Astrocyte (in vitro differentiated cells and primary cell): ENCODE measurements around the gene UQCR11. TPM values are rescaled to one million over a fixed set of nuclear protein-coding genes. Genes with fewer than 3 reads are reported as not detected.

Source experiments
- DNase-seq: peaks from one replicate; pipeline ENCODE4 v3.0.0-alpha.2; 2010; ENCODE audit warnings: low read depth
- FAIRE-seq: peaks from 2 replicates; lab custom pipeline; 2011; peaks lifted over from hg19 to GRCh38; lab: Jason Lieb, UNC
- H2AFZ ChIP-seq: 2 replicates; pipeline ENCODE4 v1.6.0; 2012; ENCODE audit warnings: low read depth, low read length, inconsistent platforms
- H3K27ac ChIP-seq: 2 replicates; pipeline ENCODE4 v1.5.1; 2011; ENCODE audit warnings: low read depth, low read length, inconsistent platforms
- H3K27me3 ChIP-seq: 2 replicates; pipeline ENCODE4 v1.6.0; 2011; ENCODE audit warnings: low read length, inconsistent platforms; ENCODE audit not compliant: insufficient read depth
- H3K36me3 ChIP-seq: 2 replicates; pipeline ENCODE4 v1.5.1; 2011; ENCODE audit warnings: low read length, inconsistent platforms; ENCODE audit not compliant: insufficient read depth
- H3K4me1 ChIP-seq: 2 replicates; pipeline ENCODE4 v1.5.1; 2011; ENCODE audit warnings: low read length, inconsistent platforms; ENCODE audit not compliant: insufficient read depth
- H3K4me2 ChIP-seq: 2 replicates; pipeline ENCODE4 v1.6.0; 2012; ENCODE audit warnings: low read length, inconsistent platforms
- H3K4me3 ChIP-seq: 2 replicates; pipeline ENCODE4 v1.5.1; 2011; ENCODE audit warnings: low read depth, mild to moderate bottlenecking, low read length, inconsistent platforms; ENCODE audit not compliant: insufficient read depth
- H3K79me2 ChIP-seq: 2 replicates; pipeline ENCODE4 v1.6.0; 2012; ENCODE audit warnings: mild to moderate bottlenecking, low read length, inconsistent platforms; ENCODE audit not compliant: insufficient read depth
- H3K9ac ChIP-seq: 2 replicates; pipeline ENCODE4 v1.6.0; 2012; ENCODE audit warnings: mild to moderate bottlenecking, low read length, inconsistent platforms
- H3K9me3 ChIP-seq: 2 replicates; pipeline ENCODE4 v1.5.1; 2012; ENCODE audit warnings: low read depth, mild to moderate bottlenecking, low read length, inconsistent platforms; ENCODE audit not compliant: insufficient read depth
- H4K20me1 ChIP-seq: 2 replicates; pipeline ENCODE4 v1.6.0; 2012; ENCODE audit warnings: low read length, inconsistent platforms; ENCODE audit not compliant: insufficient read depth
- H3K27ac Mint-ChIP-seq: one replicate; pipeline ENCODE4 v1.8.0; 2021; ENCODE audit warnings: mild to moderate bottlenecking, mixed read lengths; ENCODE audit not compliant: unreplicated experiment
- H3K27me3 Mint-ChIP-seq: one replicate; pipeline ENCODE4 v1.8.0; 2021; ENCODE audit warnings: low read depth, mixed read lengths; ENCODE audit not compliant: unreplicated experiment
- H3K36me3 Mint-ChIP-seq: one replicate; pipeline ENCODE4 v1.8.0; 2021; ENCODE audit warnings: low read depth, mixed read lengths; ENCODE audit not compliant: unreplicated experiment
- H3K4me1 Mint-ChIP-seq: one replicate; pipeline ENCODE4 v1.8.0; 2021; ENCODE audit warnings: low read depth, mixed read lengths; ENCODE audit not compliant: unreplicated experiment
- H3K4me3 Mint-ChIP-seq: one replicate; pipeline ENCODE4 v1.8.0; 2021; ENCODE audit warnings: mild to moderate bottlenecking, moderate library complexity, mixed read lengths; ENCODE audit not compliant: unreplicated experiment
- H3K9me3 Mint-ChIP-seq: one replicate; pipeline ENCODE4 v1.8.0; 2021; ENCODE audit warnings: mild to moderate bottlenecking, mixed read lengths; ENCODE audit not compliant: unreplicated experiment
- CTCF ChIP-seq: IDR thresholded peaks from 2 replicates; pipeline ENCODE4 v1.5.1; 2011; ENCODE audit warnings: low read depth, mild to moderate bottlenecking, inconsistent platforms, low read length, moderate library complexity; ENCODE audit not compliant: insufficient read depth
- EZH2 ChIP-seq: IDR thresholded peaks from 2 replicates; pipeline ENCODE4 v1.6.1; 2012; ENCODE audit warnings: mild to moderate bottlenecking, low read length, inconsistent platforms; ENCODE audit not compliant: insufficient read depth
- total RNA-seq: library from RNA; stranded (reverse); gene quantifications from 2 replicates; pipeline ENCODE4 v1.2.1, GENCODE V29; 2021

The UQCR11 gene
- total RNA-seq, 1 donor from 2014 or later: 255 TPM

- Mint-ChIP-seq H3K27me3 (no peaks in the 10 kb centered on the region), H3K9me3 (no peaks in the 10 kb centered on the region), H3K4me1 (peaks cover 1% of the 10 kb centered on the region), H3K27ac (no peak overlapping the region), H3K4me3 (no peak overlapping the region), H3K36me3 (peaks cover 10% of the 10 kb centered on the region)
- DNase-seq: no peak
- Histone ChIP-seq H4K20me1 (peaks cover 43% of the 10 kb centered on the region), H2AFZ (no peak overlapping the region), H3K4me2 (no peak overlapping the region), H3K27ac (no peak overlapping the region), H3K4me3 (no peak overlapping the region), H3K27me3 (no peaks in the 10 kb centered on the region), H3K36me3 (peaks cover 5% of the 10 kb centered on the region), H3K79me2 (peaks cover 14% of the 10 kb centered on the region), H3K4me1 (no peaks in the 10 kb centered on the region), H3K9ac (no peak overlapping the region), H3K9me3 (no peaks in the 10 kb centered on the region)
- TF ChIP-seq EZH2: no peak
- no peak for FAIRE-seq
Measured at GRCh38 chr19:1626417-1627010, 21.3 kb upstream of the UQCR11 start.

- DNase-seq: peak; percentile 15
- no peaks in the 10 kb centered on the region for H3K4me1 ChIP-seq
- FAIRE-seq: no peak
- H3K9ac ChIP-seq: no peak overlapping the region
- peak; percentile 62 for TF ChIP-seq CTCF
- no peak for TF ChIP-seq EZH2
- H3K27me3 ChIP-seq: no peaks in the 10 kb centered on the region
- H3K4me2 ChIP-seq: no peak overlapping the region
- H3K36me3 Mint-ChIP-seq: peaks cover 10% of the 10 kb centered on the region
- peaks cover 8% of the 10 kb centered on the region for H3K36me3 ChIP-seq
- H3K9me3 Mint-ChIP-seq: no peaks in the 10 kb centered on the region
- no peak overlapping the region for H3K4me3 ChIP-seq
- H3K9me3 ChIP-seq: no peaks in the 10 kb centered on the region
- no peaks in the 10 kb centered on the region for H3K27me3 Mint-ChIP-seq
- no peak overlapping the region for H3K27ac Mint-ChIP-seq
- H4K20me1 ChIP-seq: peaks cover 36% of the 10 kb centered on the region
- H3K27ac ChIP-seq: no peak overlapping the region
- no peak overlapping the region for H3K4me3 Mint-ChIP-seq
- no peak overlapping the region for H2AFZ ChIP-seq
- H3K79me2 ChIP-seq: peaks cover 12% of the 10 kb centered on the region
- peaks cover 3% of the 10 kb centered on the region for H3K4me1 Mint-ChIP-seq
Measured at GRCh38 chr19:1624458-1624857, 19.2 kb upstream of the UQCR11 start.

- peak overlapping the region; percentile 58 for H3K27ac Mint-ChIP-seq
- Histone ChIP-seq H3K4me3 (no peak overlapping the region), H2AFZ (no peak overlapping the region), H3K27ac (no peak overlapping the region), H3K79me2 (peaks cover 6% of the 10 kb centered on the region), H4K20me1 (peaks cover 44% of the 10 kb centered on the region), H3K36me3 (peaks cover 8% of the 10 kb centered on the region), H3K9me3 (no peaks in the 10 kb centered on the region), H3K27me3 (no peaks in the 10 kb centered on the region), H3K4me1 (no peaks in the 10 kb centered on the region), H3K9ac (no peak overlapping the region), H3K4me2 (no peak overlapping the region)
- peaks cover 3% of the 10 kb centered on the region for H3K4me1 Mint-ChIP-seq
- H3K36me3 Mint-ChIP-seq: peaks cover 10% of the 10 kb centered on the region
- no peak for TF ChIP-seq CTCF
- TF ChIP-seq EZH2: no peak
- peak overlapping the region; percentile 47 for H3K4me3 Mint-ChIP-seq
- H3K9me3 Mint-ChIP-seq: no peaks in the 10 kb centered on the region
- FAIRE-seq (no peak), DNase-seq (no peak)
- no peaks in the 10 kb centered on the region for H3K27me3 Mint-ChIP-seq
Measured at GRCh38 chr19:1622541-1622940, 17.3 kb upstream of the UQCR11 start.
